Type B pancreatic cell (in vitro differentiated cells): ENCODE data around the gene PPP2R2B. TPM values are rescaled to one million over a fixed set of nuclear protein-coding genes. Genes with fewer than 3 reads are reported as not detected.

Source experiments
- DNase-seq: peaks from one replicate; pipeline ENCODE4 v3.0.0; 2021; ENCODE audit warnings: mixed read lengths; ENCODE audit not compliant: unreplicated experiment; ENCODE audit errors: extremely low spot score
- H3K27ac Mint-ChIP-seq: 2 replicates; pipeline ENCODE4 v1.8.0; 2021; ENCODE audit warnings: mild to moderate bottlenecking, mixed read lengths
- H3K27me3 Mint-ChIP-seq: 2 replicates; pipeline ENCODE4 v1.8.0; 2021; ENCODE audit warnings: mixed read lengths
- H3K36me3 Mint-ChIP-seq: 2 replicates; pipeline ENCODE4 v1.8.0; 2021; ENCODE audit warnings: mixed read lengths
- H3K4me1 Mint-ChIP-seq: one replicate; pipeline ENCODE4 v1.8.0; 2021; ENCODE audit warnings: mixed read lengths; ENCODE audit not compliant: unreplicated experiment
- H3K4me3 Mint-ChIP-seq: 2 replicates; pipeline ENCODE4 v1.8.0; 2021; ENCODE audit warnings: mild to moderate bottlenecking, mixed read lengths
- H3K9me3 Mint-ChIP-seq: 2 replicates; pipeline ENCODE4 v1.8.0; 2021; ENCODE audit warnings: mixed read lengths
- total RNA-seq: library from RNA; stranded (reverse); gene quantifications from 2 replicates; pipeline ENCODE4 v1.2.1, GENCODE V29; 2021; ENCODE audit warnings: low replicate concordance
- TF ChIP-seq, protein P1 (sequence below): fragments of 200-600 bp; sonication (generic); conservative IDR thresholded peaks from 2 replicates; pipeline ENCODE4 v1.5.0; 2021; ENCODE audit warnings: antibody characterized with exemption, mild to moderate bottlenecking

PPP2R2B gene
- total RNA-seq, 1 donor from 2014 or later = 29.1 TPM

DNA sequence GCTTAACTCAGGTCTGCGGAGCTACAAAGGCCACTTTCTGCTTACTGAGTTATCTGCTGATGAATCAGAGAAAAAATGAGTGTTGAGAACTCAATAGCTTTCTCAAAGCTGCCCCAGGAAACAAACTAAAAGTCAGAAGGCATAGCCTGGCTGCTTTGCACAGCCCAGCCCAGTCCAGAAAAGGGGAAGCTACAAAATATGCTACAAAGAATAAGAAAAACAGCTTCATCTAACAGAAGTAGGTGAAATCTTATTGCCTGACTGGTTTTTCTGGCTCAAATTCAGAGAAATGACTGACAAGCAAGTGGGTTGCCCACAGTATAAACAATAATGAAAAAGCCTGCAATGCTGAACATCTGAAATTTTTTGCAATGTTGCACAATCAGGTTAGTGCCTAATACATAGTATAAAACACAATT is 156.2 kb downstream of the PPP2R2B start:
- TF ChIP-seq, protein P1, sequence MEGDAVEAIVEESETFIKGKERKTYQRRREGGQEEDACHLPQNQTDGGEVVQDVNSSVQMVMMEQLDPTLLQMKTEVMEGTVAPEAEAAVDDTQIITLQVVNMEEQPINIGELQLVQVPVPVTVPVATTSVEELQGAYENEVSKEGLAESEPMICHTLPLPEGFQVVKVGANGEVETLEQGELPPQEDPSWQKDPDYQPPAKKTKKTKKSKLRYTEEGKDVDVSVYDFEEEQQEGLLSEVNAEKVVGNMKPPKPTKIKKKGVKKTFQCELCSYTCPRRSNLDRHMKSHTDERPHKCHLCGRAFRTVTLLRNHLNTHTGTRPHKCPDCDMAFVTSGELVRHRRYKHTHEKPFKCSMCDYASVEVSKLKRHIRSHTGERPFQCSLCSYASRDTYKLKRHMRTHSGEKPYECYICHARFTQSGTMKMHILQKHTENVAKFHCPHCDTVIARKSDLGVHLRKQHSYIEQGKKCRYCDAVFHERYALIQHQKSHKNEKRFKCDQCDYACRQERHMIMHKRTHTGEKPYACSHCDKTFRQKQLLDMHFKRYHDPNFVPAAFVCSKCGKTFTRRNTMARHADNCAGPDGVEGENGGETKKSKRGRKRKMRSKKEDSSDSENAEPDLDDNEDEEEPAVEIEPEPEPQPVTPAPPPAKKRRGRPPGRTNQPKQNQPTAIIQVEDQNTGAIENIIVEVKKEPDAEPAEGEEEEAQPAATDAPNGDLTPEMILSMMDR = no peak
- Mint-ChIP-seq H3K27me3 (no peaks in the 10 kb centered on the region), H3K27ac (peak overlapping the region; percentile 34), H3K4me1 (peaks cover 13% of the 10 kb centered on the region), H3K9me3 (no peaks in the 10 kb centered on the region), H3K36me3 (no peaks in the 10 kb centered on the region), H3K4me3 (peak overlapping the region; percentile 24)
- DNase-seq = no peak

DNA sequence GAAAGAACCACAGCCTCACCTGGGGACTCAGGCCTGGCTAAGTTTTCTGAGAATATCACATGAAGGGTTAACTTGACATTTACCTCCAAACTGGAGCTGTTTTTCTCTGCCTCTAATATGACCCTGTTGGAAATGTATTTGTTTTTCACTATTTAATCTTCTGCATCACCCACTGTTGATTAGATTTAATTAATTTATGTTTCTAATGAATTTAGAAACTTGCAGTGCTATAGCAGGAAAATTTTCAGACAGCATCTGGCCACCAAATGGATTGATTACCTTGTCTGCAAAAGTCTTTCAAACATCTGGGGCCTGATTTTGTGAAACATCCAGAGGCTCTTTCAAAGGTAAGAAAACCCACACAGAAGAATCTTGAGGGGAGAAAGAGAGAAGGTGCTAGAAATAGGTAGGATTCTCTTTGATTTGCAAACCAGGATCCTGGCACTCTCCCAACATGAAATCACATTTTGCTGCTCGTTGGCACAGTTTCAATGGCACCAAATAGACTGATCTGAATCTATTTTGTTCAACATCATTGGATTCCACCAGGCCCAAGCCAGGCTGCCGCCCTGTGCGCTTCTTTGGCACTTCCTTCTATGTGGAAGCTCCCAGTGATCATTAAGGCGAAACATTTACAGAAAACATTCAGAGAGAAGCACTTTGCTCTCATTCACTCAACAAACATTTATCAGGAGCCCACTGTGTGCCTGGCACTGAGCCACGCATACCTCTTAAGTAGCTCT is 157.3 kb downstream of the PPP2R2B start:
- DNase-seq = no peak
- Mint-ChIP-seq H3K9me3 (no peaks in the 10 kb centered on the region), H3K36me3 (no peaks in the 10 kb centered on the region), H3K4me3 (no peak overlapping the region), H3K4me1 (peaks cover 13% of the 10 kb centered on the region), H3K27ac (no peak overlapping the region), H3K27me3 (no peaks in the 10 kb centered on the region)
- TF ChIP-seq, protein P1 = no peak

DNA sequence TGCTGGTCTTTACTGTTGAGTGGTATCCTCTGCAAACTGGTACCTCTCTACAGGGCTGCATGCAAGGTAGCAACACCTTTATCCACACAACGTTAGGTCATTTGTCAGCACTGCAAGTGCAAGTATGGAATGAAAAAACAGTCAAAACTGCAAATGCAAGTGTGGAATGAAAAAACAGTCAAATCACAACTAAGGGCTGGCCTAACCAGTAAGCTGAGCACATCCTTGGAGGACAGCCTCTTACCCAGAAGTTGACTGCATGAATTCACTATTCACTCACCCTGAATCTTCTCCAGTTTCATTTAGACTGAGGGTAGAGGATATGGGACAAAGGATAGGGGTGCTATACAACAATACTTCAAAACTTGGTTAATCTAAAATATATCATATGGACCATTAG is 158.4 kb downstream of the PPP2R2B start:
- DNase-seq = no peak
- peaks cover 10% of the 10 kb centered on the region for H3K4me1 Mint-ChIP-seq
- no peaks in the 10 kb centered on the region for H3K27me3 Mint-ChIP-seq
- TF ChIP-seq, protein P1 = no peak
- no peaks in the 10 kb centered on the region for H3K9me3 Mint-ChIP-seq
- no peaks in the 10 kb centered on the region for H3K36me3 Mint-ChIP-seq
- H3K4me3 Mint-ChIP-seq = no peak overlapping the region
- H3K27ac Mint-ChIP-seq = no peak overlapping the region

DNA sequence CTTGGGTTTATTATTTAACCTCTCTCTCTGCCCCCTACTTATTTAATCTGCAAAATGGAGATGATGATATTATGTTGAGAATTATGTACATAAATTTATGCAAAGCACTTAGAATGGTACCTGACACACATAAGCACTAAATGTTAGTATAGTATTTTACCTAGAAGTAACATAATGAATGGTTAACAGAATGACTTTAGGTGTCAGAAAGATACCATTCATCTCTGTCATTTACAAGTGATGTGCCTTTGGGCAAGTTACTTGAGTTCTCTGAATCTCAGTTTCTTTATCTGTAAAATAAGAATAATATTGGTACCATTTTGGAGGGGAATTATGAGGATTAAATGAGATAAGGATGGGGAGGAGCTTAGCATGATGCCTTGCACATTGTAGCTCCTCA is 159.4 kb downstream of the PPP2R2B start:
- Mint-ChIP-seq H3K27ac (no peak overlapping the region), H3K4me1 (peaks cover 4% of the 10 kb centered on the region)

DNA sequence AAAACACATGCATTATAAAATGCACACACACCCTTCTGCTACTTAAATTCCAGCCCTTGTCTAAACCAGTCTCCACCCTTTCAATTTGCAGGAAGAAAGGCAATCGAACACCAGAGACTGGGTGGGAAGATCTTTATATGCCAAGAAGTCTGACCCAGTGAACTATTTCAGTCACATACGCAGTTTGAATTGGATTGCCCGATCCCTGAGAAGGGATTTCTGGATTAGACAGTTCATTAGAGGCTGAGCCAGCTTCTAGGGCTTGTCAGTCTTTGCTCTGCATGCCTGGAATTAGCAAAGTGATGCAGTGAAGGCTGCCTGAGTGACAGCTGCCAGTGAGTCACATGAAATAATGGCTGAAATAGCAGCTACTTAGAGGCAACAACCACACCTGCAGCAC is 159.9 kb downstream of the PPP2R2B start:
- Mint-ChIP-seq H3K27me3 (no peaks in the 10 kb centered on the region), H3K27ac (no peak overlapping the region)

More for the DNA sequence above, 159.4 kb downstream of the PPP2R2B start:
- TF ChIP-seq, protein P1 = no peak
- no peaks in the 10 kb centered on the region for H3K36me3 Mint-ChIP-seq
- DNase-seq = no peak
- no peaks in the 10 kb centered on the region for H3K9me3 Mint-ChIP-seq
- no peaks in the 10 kb centered on the region for H3K27me3 Mint-ChIP-seq
- no peak overlapping the region for H3K4me3 Mint-ChIP-seq

More for the DNA sequence above, 159.9 kb downstream of the PPP2R2B start:
- H3K9me3 Mint-ChIP-seq = no peaks in the 10 kb centered on the region
- TF ChIP-seq, protein P1 = no peak
- DNase-seq = no peak
- H3K4me1 Mint-ChIP-seq = peaks cover 4% of the 10 kb centered on the region
- H3K4me3 Mint-ChIP-seq = peak overlapping the region; percentile 13
- no peaks in the 10 kb centered on the region for H3K36me3 Mint-ChIP-seq
